Upper lobe of left lung (tissue), 6 donors: ENCODE data around the gene ARHGAP10. TPM values are rescaled to one million over a fixed set of nuclear protein-coding genes. Genes with fewer than 3 reads are reported as not detected.
"Not testable (repeated sequence)": the region's sequence is repeated elsewhere in the genome, so short reads cannot be mapped to it uniquely, and the experiment has no call there.

Experiments
- ATAC-seq, 2 donors: fragments of 200-7000 bp; cut with Tn5 transposase; one replicate each; pipeline ENCODE4 v1.9.1; 2022; ENCODE audit warnings: mild to moderate bottlenecking in 2 of 2, moderate library complexity in 2 of 2; ENCODE audit not compliant: low FRiP score in 2 of 2
- DNase-seq, 2 donors: peaks; one replicate each; pipeline ENCODE4 v3.0.0-alpha.2; 2019 to 2020
- H3K27ac ChIP-seq, 4 donors: fragments of 200-600 bp; sonication (generic); one replicate each; pipeline ENCODE4 v1.5.1; 2016 to 2019
- H3K27me3 ChIP-seq, 4 donors: fragments of 200-600 bp; sonication (generic); one replicate each; pipeline ENCODE4 v1.5.1; 2017 to 2019
- H3K36me3 ChIP-seq, 4 donors: fragments of 200-600 bp; sonication (generic); one replicate each; pipeline ENCODE4 v1.5.1; 2016 to 2019
- H3K4me1 ChIP-seq, 4 donors: fragments of 200-600 bp; sonication (generic); one replicate each; pipeline ENCODE4 v1.5.1; 2018 to 2019
- H3K4me3 ChIP-seq, 4 donors: fragments of 200-600 bp; sonication (generic); one replicate each; pipeline ENCODE4 v1.5.1; 2017 to 2019; ENCODE audit warnings: mild to moderate bottlenecking in 2 of 4, moderate library complexity in 1 of 4
- H3K9me3 ChIP-seq, 4 donors: fragments of 200-600 bp; sonication (generic); one replicate each; pipeline ENCODE4 v1.5.1; 2018 to 2019
- CTCF ChIP-seq, 6 experiments: fragments of 450-650 bp in 4 of 6; fragments of 200-600 bp in 2 of 6; sonication (generic) in 2 of 6; IDR thresholded peaks; one replicate each; pipeline ENCODE4 v1.5.1; 2016 to 2019; ENCODE audit warnings: antibody characterized with exemption in 6 of 6
- EP300 ChIP-seq, 4 donors: sonication (generic); formaldehyde crosslinking; IDR thresholded peaks; one replicate each; pipeline ENCODE4 v1.5.1; 2017; ENCODE audit warnings: antibody characterized with exemption in 4 of 4, control low read depth in 2 of 4
- POLR2A ChIP-seq, 4 donors: fragments of 450-650 bp; IDR thresholded peaks; one replicate each; pipeline ENCODE4 v1.5.1; 2016 to 2017; ENCODE audit warnings: antibody characterized with exemption in 4 of 4, mild to moderate bottlenecking in 2 of 4
- POLR2AphosphoS5 ChIP-seq, 2 donors: sonication (generic); formaldehyde crosslinking; IDR thresholded peaks; one replicate each; pipeline ENCODE4 v1.5.1; 2017; ENCODE audit warnings: antibody characterized with exemption in 2 of 2
- WGBS, 2 donors: methylation state at CpG; one replicate each; pipeline ENCODE4 v1.1.5; 2017 to 2018; 5-methylcytosine and 5-hydroxymethylcytosine counted together
- total RNA-seq, 6 donors: library from RNA; depleted of rRNA in 4 of 6; stranded (reverse); fragments of >200 nt in 4 of 6; gene quantifications; one replicate each; pipeline versions ENCODE4 v1.1.0 to v1.2.1, GENCODE V29; 2016 to 2021
- donor health status: DM: no; HTN: no; CAD: no; lungs with moderate emphysema.
- donor health status: DM: no; HTN: yes; CAD: no; lungs with severe emphysema.

ARHGAP10 gene
- total RNA-seq, 6 donors from 2014 or later = 25.9 to 47.1 (median 29.5) TPM

- DNase-seq (no peak), ATAC-seq (no peak)
- Histone ChIP-seq H3K27ac (no peak overlapping the region), H3K4me3 (no peak overlapping the region), H3K9me3 (no peaks in the 10 kb centered on the region), H3K36me3 (no peaks in the 10 kb centered on the region), H3K4me1 (no peaks in the 10 kb centered on the region), H3K27me3 (no peaks in the 10 kb centered on the region)
- WGBS, 2 donors = 84 to 91% methylated on average over 11 of the region's 11 CpGs
- TF ChIP-seq EP300 (IDR thresholded peaks at IDR 0.05) = no peak
- TF ChIP-seq CTCF (IDR thresholded peaks at IDR 0.05) = no peak
- no peak for TF ChIP-seq POLR2A (IDR thresholded peaks at IDR 0.05)
- TF ChIP-seq POLR2AphosphoS5 (IDR thresholded peaks at IDR 0.05) = no peak
Measured at GRCh38 chr4:147991543-147992283, 259.8 kb downstream of the ARHGAP10 start.

DNA sequence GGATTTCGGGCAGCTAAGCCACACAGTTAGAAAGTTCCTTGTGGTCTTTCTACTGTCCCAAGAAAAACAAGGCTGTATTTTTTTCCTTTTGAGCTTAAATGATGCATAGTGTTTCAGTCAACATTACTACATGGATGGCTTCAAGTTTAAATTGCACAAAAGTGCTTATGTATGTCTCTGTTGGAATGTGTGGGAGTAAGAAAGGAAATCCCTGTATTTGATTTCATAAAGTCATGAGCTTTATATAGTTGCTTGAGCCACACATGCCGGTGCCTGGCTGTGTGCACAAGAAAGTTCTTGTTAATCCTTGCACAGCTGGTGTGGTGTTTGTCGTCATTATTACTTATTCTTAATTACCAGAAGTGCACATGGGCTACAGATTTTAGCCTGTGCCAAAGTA, 262.2 kb downstream of the ARHGAP10 start:
- no peak for DNase-seq
- Histone ChIP-seq H3K36me3 (no peaks in the 10 kb centered on the region), H3K4me1 (no peaks in the 10 kb centered on the region), H3K27ac (no peak overlapping the region), H3K9me3 (no peaks in the 10 kb centered on the region), H3K27me3 (no peaks in the 10 kb centered on the region), H3K4me3 (no peak overlapping the region)
- ATAC-seq = no peak
- WGBS, 2 donors = 78 to 85% methylated on average over 3 of the region's 3 CpGs
- TF ChIP-seq EP300 (IDR thresholded peaks at IDR 0.05) (no peak), CTCF (IDR thresholded peaks at IDR 0.05) (no peak), POLR2A (IDR thresholded peaks at IDR 0.05) (no peak), POLR2AphosphoS5 (IDR thresholded peaks at IDR 0.05) (no peak)

DNA sequence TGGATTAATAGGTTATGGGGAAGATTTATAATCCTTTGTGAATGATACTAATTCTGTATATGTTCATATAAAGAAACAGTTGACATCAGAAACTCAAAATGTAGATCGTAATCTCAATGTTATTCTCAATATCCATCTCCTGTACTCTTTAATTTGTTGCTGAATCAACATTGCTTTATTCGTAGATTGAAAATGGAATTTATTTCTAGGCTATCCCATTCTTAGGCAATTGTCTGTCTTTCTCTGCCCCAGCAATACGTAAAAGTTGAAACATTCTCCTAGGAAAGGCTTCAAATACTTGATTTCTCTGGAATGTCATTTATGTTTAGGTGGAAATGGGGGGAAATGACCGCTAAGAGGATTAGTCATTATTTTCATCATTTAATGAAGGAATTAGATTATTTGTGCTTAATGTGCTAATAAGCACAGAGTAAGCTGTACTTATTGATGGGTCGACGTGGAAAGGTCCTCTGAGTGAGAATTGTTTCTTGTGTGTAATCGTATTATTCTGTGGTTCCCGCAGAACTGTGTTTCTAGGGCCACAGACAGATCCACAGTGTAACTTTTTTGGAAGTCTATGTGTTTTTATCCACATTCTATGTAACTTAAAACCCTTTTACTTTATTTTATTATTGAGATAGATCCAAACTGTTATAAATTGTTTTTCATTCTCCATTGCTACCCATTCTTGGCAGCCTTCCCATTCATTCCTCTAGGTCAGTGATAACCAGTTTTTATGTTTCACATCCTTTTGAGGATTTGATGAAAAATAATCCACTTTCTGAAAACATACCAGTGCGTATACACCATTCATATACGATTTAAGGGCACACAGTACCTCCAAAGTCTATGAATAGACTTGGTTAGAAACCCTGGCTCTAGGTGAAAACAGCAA, 262.9 kb downstream of the ARHGAP10 start:
- no peak overlapping the region for H3K27ac ChIP-seq
- no peak for TF ChIP-seq EP300 (IDR thresholded peaks at IDR 0.05)
- no peak for TF ChIP-seq POLR2AphosphoS5 (IDR thresholded peaks at IDR 0.05)
- TF ChIP-seq CTCF (IDR thresholded peaks at IDR 0.05) = no peak
- TF ChIP-seq POLR2A (IDR thresholded peaks at IDR 0.05) = no peak
- no peaks in the 10 kb centered on the region for H3K4me1 ChIP-seq
- no peaks in the 10 kb centered on the region for H3K27me3 ChIP-seq
- H3K9me3 ChIP-seq = peaks cover 0 to 2% (median 0%) of the 10 kb centered on the region in 4 donors
- ATAC-seq (no peak), DNase-seq (no peak)
- 90 to 95% methylated on average over 10 of the region's 10 CpGs for WGBS, 2 donors
- H3K4me3 ChIP-seq = no peak overlapping the region
- H3K36me3 ChIP-seq = no peaks in the 10 kb centered on the region

DNA sequence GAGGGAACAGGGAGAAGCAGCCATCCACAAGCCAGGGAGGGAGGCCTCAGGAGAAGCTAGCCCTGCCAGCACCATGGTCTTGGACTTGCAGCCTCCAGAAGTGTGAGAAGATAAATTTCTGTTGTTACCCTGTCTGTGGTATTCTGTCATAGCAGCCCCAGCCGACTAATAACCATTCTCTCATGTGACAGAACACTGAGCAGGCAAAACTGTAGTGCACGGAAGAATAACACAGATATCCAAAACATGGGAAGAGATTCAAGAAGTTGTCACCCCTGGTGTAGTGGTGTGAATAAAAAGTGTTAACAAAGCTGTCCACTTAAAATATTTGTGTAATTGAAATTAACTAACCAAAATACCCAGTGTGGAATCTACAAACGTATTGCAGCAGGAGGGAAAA, 265.0 kb downstream of the ARHGAP10 start:
- 89 to 92% methylated on average over 3 of the region's 3 CpGs for WGBS, 2 donors
- Histone ChIP-seq H3K27ac (no peak overlapping the region), H3K4me1 (no peaks in the 10 kb centered on the region), H3K4me3 (no peak overlapping the region), H3K36me3 (no peaks in the 10 kb centered on the region), H3K27me3 (no peaks in the 10 kb centered on the region), H3K9me3 (peaks cover 0 to 8% (median 0%) of the 10 kb centered on the region in 4 donors)
- no peak for TF ChIP-seq POLR2A (IDR thresholded peaks at IDR 0.05)
- TF ChIP-seq CTCF (IDR thresholded peaks at IDR 0.05) = no peak
- no peak for TF ChIP-seq POLR2AphosphoS5 (IDR thresholded peaks at IDR 0.05)
- TF ChIP-seq EP300 (IDR thresholded peaks at IDR 0.05) = no peak
- DNase-seq (no peak), ATAC-seq (no peak)

GRCh38 chr4:148000038-148000437, 268.1 kb downstream of the ARHGAP10 start:
- H3K36me3 ChIP-seq, H3K27me3 ChIP-seq, ATAC-seq, H3K4me1 ChIP-seq, H3K27ac ChIP-seq, DNase-seq, H3K4me3 ChIP-seq, H3K9me3 ChIP-seq: not testable (repeated sequence)
- 96 to 100% methylated on average over 1 of the region's 1 CpG for WGBS, 2 donors
